Lung (tissue), 12 donors: Measurements from ENCODE around the gene WDR45. TPM values are rescaled to one million over a fixed set of nuclear protein-coding genes. Genes with fewer than 3 reads are reported as not detected.

Source experiments
- ATAC-seq: fragments of 200-7000 bp; cut with Tn5 transposase; one replicate; pipeline ENCODE4 v1.9.1; 2020; ENCODE audit warnings: moderate number of reproducible peaks; ENCODE audit not compliant: insufficient read depth, low FRiP score
- DNase-seq, 3 donors: peaks; one replicate each; pipeline ENCODE4 v3.0.0-alpha.2; 2013 to 2017
- H3K27ac ChIP-seq, 2 donors: one replicate each; pipeline ENCODE4 v1.5.1; 2013; ENCODE audit warnings: mild to moderate bottlenecking in 2 of 2, moderate library complexity in 2 of 2, control low read depth in 1 of 2, inconsistent platforms in 1 of 2, low read depth in 1 of 2, low read length in 1 of 2
- H3K27me3 ChIP-seq, 3 donors: one replicate each; pipeline ENCODE4 v1.5.1; 2013; ENCODE audit warnings: low read length in 2 of 3; ENCODE audit not compliant: control insufficient read depth in 3 of 3, insufficient read depth in 3 of 3
- H3K36me3 ChIP-seq, 4 donors: one replicate each; pipeline ENCODE4 v1.5.1; 2013; ENCODE audit warnings: low read length in 4 of 4, mild to moderate bottlenecking in 1 of 4, moderate library complexity in 1 of 4; ENCODE audit not compliant: control insufficient read depth in 4 of 4, insufficient read depth in 4 of 4
- H3K4me1 ChIP-seq, 5 donors: one replicate each; pipeline ENCODE4 v1.5.1; 2013; ENCODE audit warnings: low read length in 5 of 5, mild to moderate bottlenecking in 2 of 5, moderate library complexity in 1 of 5; ENCODE audit not compliant: control insufficient read depth in 5 of 5, insufficient read depth in 5 of 5
- H3K4me3 ChIP-seq: one replicate; pipeline ENCODE4 v1.5.1; 2013; ENCODE audit warnings: mild to moderate bottlenecking, control low read depth, moderate library complexity
- H3K9ac ChIP-seq, 2 donors: one replicate each; pipeline ENCODE4 v1.5.1; 2013; ENCODE audit warnings: low read length in 2 of 2, control low read depth in 1 of 2; ENCODE audit not compliant: insufficient read depth in 1 of 2
- H3K9me3 ChIP-seq, 4 donors: one replicate each; pipeline ENCODE4 v1.5.1; 2013; ENCODE audit warnings: low read length in 3 of 4, mild to moderate bottlenecking in 1 of 4, moderate library complexity in 1 of 4; ENCODE audit not compliant: control insufficient read depth in 4 of 4, insufficient read depth in 3 of 4
- WGBS, 2 donors: extraction: QIAGEN DNeasy Blood & Tissue Kit; methylation state at CpG; one replicate each; pipeline ENCODE4 v1.1.7; 2013; 5-methylcytosine and 5-hydroxymethylcytosine counted together
- polyA plus RNA-seq, 2 donors: library from polyadenylated mRNA; stranded (reverse); fragments of 200-250 nt; gene quantifications; one replicate each; pipeline ENCODE4 v1.2.1, GENCODE V29; 2013
- total RNA-seq, 2 donors: library from RNA; depleted of rRNA in 1 of 2; stranded (reverse); fragments of >200 nt in 1 of 2; gene quantifications; one replicate each; pipeline ENCODE4 v1.2.1, GENCODE V29; 2014 to 2021
- TF ChIP-seq, protein P1 (sequence below): IDR thresholded peaks from 2 replicates; pipeline ENCODE4 v1.5.1; 2012; ENCODE audit warnings: mild to moderate bottlenecking; ENCODE audit errors: control extremely low read depth, extremely low read depth
- donor health status: control.
- donor health status: control.
- donor health status: Bipolar disorder and iron deficiency.
- donor health status: healthy.
- donor health status: DM: yes; HTN: yes; CAD: no.

The WDR45 gene
- total and polyA plus RNA-seq, 4 donors = 48.1 to 71.4 (median 64.3) TPM

DNA sequence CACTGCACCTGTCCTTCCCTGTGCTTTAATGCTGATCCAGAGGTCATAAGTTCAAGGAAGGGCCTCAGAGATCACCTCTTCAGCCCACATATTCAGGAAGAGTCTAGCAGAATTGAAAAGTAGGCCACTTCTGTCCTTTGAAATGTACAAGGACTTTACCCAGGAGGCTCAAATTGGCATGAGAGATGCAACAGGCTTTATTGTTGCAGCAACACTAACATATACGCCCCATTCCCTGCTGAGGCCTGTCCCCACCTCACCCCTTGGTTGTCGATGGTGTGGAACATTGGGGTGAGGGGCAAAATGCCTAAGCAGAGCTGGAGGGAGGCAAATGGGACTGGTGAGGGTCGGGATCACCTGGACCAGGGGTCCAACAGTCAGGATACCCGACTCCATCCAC lies 8.7 kb downstream of the WDR45 start:
- Histone ChIP-seq H3K27ac (no peak overlapping the region), H3K4me3 (no peak overlapping the region), H3K9me3 (peaks cover 0 to 7% (median 0%) of the 10 kb centered on the region in 4 donors), H3K36me3 (peaks cover 0 to 6% (median 0%) of the 10 kb centered on the region in 4 donors), H3K9ac (no peak overlapping the region), H3K27me3 (no peaks in the 10 kb centered on the region), H3K4me1 (peaks cover 0 to 6% (median 0%) of the 10 kb centered on the region in 5 donors)
- TF ChIP-seq, protein P1, sequence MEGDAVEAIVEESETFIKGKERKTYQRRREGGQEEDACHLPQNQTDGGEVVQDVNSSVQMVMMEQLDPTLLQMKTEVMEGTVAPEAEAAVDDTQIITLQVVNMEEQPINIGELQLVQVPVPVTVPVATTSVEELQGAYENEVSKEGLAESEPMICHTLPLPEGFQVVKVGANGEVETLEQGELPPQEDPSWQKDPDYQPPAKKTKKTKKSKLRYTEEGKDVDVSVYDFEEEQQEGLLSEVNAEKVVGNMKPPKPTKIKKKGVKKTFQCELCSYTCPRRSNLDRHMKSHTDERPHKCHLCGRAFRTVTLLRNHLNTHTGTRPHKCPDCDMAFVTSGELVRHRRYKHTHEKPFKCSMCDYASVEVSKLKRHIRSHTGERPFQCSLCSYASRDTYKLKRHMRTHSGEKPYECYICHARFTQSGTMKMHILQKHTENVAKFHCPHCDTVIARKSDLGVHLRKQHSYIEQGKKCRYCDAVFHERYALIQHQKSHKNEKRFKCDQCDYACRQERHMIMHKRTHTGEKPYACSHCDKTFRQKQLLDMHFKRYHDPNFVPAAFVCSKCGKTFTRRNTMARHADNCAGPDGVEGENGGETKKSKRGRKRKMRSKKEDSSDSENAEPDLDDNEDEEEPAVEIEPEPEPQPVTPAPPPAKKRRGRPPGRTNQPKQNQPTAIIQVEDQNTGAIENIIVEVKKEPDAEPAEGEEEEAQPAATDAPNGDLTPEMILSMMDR = no peak
- no peak for ATAC-seq
- no peak for DNase-seq
- 76 to 94% methylated on average over 4 of the region's 4 CpGs for WGBS, 2 donors

DNA sequence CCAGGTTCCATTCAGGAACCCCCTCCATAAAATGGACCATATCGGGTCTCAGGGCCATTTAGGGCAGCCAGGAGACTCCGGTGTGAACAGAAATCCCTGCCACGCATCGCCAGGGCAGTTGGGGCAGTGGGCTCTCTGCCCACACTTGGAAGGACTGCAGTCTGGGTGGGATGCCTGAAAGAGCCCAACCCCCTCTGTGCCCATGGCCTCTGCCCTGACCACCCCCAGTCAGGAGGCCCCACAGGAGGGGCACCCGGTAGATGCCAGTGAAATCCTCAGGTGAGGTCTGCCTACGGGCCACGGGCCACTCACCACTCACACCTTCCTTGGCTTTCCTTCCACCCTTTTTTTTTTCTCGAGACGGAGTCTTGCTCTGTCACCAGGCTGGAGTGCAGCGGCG lies 10.6 kb downstream of the WDR45 start:
- TF ChIP-seq, protein P1 = no peak
- DNase-seq (no peak), ATAC-seq (no peak)
- Histone ChIP-seq H3K4me1 (peaks cover 0 to 6% (median 0%) of the 10 kb centered on the region in 5 donors), H3K9ac (no peak overlapping the region), H3K27me3 (no peaks in the 10 kb centered on the region), H3K27ac (no peak overlapping the region), H3K9me3 (peaks cover 0 to 12% (median 0%) of the 10 kb centered on the region in 4 donors), H3K36me3 (peaks cover 0 to 7% (median 0%) of the 10 kb centered on the region in 4 donors), H3K4me3 (no peak overlapping the region)
- WGBS, 2 donors = 90 to 98% methylated on average over 11 of the region's 11 CpGs

DNA sequence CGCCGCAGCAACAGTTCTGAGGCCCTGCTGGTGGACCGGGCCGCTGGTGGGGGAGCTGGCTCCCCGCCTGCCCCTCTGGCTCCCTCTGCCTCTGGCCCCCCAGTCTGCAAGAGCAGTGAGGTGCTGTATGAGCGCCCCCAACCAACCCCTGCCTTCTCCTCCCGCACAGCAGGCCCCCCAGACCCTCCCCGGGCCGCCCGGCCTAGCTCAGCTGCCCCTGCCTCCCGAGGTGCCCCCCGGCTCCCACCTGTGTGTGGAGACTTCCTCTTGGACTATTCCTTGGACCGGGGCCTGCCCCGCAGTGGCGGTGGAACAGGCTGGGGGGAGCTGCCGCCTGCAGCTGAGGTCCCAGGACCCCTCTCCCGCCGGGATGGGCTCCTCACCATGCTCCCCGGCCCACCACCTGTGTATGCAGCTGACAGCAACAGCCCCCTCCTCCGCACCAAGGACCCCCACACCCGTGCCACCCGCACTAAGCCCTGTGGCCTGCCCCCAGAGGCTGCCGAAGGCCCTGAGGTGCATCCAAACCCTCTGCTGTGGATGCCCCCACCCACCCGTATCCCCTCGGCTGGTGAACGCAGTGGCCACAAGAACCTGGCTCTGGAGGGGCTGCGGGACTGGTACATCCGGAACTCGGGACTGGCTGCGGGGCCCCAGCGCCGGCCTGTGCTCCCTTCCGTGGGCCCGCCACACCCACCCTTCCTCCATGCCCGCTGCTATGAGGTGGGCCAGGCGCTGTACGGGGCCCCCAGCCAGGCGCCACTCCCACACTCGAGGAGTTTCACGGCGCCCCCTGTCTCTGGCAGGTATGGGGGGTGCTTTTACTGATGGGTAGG lies 12.2 kb downstream of the WDR45 start:
- ATAC-seq = no peak
- TF ChIP-seq, protein P1 = no peak
- 86 to 93% methylated on average over 13 to 41 of the region's 41 CpGs for WGBS, 2 donors
- no peak overlapping the region for H3K9ac ChIP-seq
- no peak for DNase-seq
- H3K36me3 ChIP-seq = peaks cover 0 to 7% (median 0%) of the 10 kb centered on the region in 4 donors
- no peaks in the 10 kb centered on the region for H3K27me3 ChIP-seq
- peaks cover 0 to 2% (median 0%) of the 10 kb centered on the region in 5 donors for H3K4me1 ChIP-seq
- H3K27ac ChIP-seq = no peak overlapping the region
- peaks cover 0 to 11% (median 0%) of the 10 kb centered on the region in 4 donors for H3K9me3 ChIP-seq
- no peak overlapping the region for H3K4me3 ChIP-seq
